NOMO-1 (cell line): ENCODE results near the gene KLHL25.
"Not testable (repeated sequence)": the region's sequence is repeated elsewhere in the genome, so short reads cannot be mapped to it uniquely, and the experiment has no call there.

ENCODE experiments used
- DNase-seq, 2 experiments: peaks; one replicate each; lab custom pipeline; 2025; ENCODE audit not compliant: unreplicated experiment in 2 of 2; lab: John Stamatoyannopoulos, UW

KLHL25 gene

GRCh38 chr15:85805420-85805819, 10.7 kb upstream of the KLHL25 start:
- no peak for DNase-seq

GRCh38 chr15:85804481-85805170, 9.9 kb upstream of the KLHL25 start:
- no peak for DNase-seq

- not testable (repeated sequence) for DNase-seq
These were observed 7.9 kb upstream of the KLHL25 start for GRCh38 chr15:85802617-85803016.

- no peak for DNase-seq
These were observed 5.9 kb upstream of the KLHL25 start for GRCh38 chr15:85800478-85801123.

- DNase-seq, result not testable (repeated sequence)
These were observed 1.6 kb upstream of the KLHL25 start for GRCh38 chr15:85796371-85796770.

GRCh38 chr15:85795337-85796305, 896 bp upstream of the KLHL25 start:
- no peak for DNase-seq

- DNase-seq, result peak; percentile 11 to 22
These were observed 806 bp downstream of the KLHL25 start for GRCh38 chr15:85793641-85794597.

- no peak for DNase-seq
These were observed 1.7 kb downstream of the KLHL25 start for GRCh38 chr15:85792912-85793590.

DNA sequence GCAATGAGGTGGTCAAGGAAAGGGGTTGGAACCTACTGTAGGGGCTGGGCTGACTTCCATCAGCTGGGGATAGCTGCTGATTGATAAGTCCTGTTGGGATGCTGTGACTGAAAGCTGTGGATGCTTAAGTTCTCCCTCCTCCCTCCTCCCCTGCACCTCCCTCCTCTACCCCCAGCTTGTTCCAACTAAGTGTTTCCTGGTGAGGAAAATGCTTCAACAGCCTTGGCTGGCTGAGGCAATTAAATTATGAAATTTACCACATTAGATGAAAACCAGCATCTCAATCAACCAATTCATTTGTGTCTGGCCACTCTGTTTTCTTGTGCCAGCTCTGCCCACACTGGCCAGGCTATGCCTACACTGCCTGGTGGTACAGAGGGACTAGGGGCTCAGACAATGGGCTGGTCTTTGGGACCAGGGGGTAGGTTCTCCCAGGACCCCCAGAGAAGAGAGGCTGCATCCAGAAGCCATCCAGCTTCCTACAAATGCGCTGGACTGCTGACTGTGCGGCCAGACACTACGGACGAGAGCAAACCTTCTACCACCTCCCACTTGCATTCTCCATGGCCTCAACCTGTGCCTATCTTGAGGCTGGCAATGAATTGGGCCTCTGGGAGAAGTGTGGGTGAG, 2.5 kb downstream of the KLHL25 start:
- DNase-seq, result no peak

DNA sequence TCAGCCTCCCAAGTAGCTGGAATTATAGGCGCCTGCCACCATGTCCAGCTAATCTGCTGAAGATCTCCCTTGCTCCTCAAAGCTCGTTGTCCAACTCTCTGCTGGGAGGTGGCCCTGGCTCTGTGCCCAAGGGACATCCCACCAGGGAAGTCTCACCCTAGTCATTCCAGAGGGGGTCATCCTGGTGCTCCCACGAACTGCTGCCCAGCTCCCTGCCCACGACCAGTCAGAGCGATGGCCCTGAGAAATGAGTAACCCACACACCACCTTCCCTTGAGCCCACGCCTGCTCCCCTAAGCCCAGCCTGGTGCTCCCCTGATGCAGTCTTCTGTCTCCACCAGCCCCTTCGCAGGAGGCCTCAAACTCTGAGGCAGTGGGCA, 5.2 kb downstream of the KLHL25 start:
- no peak for DNase-seq

- DNase-seq, result no peak
These were observed 5.8 kb downstream of the KLHL25 start for GRCh38 chr15:85788771-85789495.

GRCh38 chr15:85786781-85787114, 8.0 kb downstream of the KLHL25 start:
- DNase-seq, result no peak

GRCh38 chr15:85785887-85786780, 8.6 kb downstream of the KLHL25 start:
- DNase-seq, result no peak

- DNase-seq, result no peak
These were observed 12.7 kb downstream of the KLHL25 start for GRCh38 chr15:85782064-85782463.

GRCh38 chr15:85781099-85781498, 13.6 kb downstream of the KLHL25 start:
- DNase-seq, result no peak

GRCh38 chr15:85780225-85780985, 14.3 kb downstream of the KLHL25 start:
- no peak for DNase-seq

DNA sequence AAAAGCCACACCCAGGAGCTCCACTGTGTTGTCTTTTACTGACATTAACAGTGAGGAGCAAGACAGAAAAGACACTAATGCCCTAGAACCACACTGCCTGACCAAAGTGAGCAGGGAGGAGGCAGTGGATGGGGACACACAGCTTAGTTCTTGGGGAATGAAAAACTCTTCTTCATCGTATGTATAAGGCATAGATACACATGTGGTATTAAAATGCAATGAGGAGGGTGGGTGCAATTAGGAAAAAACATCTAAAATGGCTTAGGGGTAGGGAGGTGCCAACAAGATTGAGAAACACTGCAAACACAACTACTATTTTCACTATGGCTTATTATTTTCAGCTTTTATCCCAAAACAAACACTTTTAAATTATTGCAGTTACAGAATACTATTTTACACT, 15.5 kb downstream of the KLHL25 start:
- no peak for DNase-seq
